K562 (cell line): Measurements from ENCODE around the gene VWA1. TPM values are rescaled to one million over a fixed set of nuclear protein-coding genes. Genes with fewer than 3 reads are reported as not detected.

Experiments
- BCLAF1 ChIP-seq, 2 experiments: fragments of 450-650 bp in 1 of 2; IDR thresholded peaks; 2 replicates each; pipeline ENCODE4 v1.6.1; 2011 to 2017; ENCODE audit warnings: low read depth in 2 of 2, antibody characterized with exemption in 1 of 2, borderline replicate concordance in 1 of 2, low read length in 1 of 2, mild to moderate bottlenecking in 1 of 2, mixed read lengths in 1 of 2; ENCODE audit not compliant: control insufficient read depth in 1 of 2
- DPF2 ChIP-seq: fragments of 450-650 bp; IDR thresholded peaks from 2 replicates; pipeline ENCODE4 v1.6.1; 2016
- E2F8 ChIP-seq: fragments of 450-650 bp; IDR thresholded peaks from 2 replicates; pipeline ENCODE4 v1.7.1; 2018; ENCODE audit warnings: mild to moderate bottlenecking, low read depth; ENCODE audit not compliant: partially characterized antibody
- FOXA3 ChIP-seq, 2 experiments: fragments of 450-650 bp in 1 of 2; sonication (generic) in 1 of 2; formaldehyde crosslinking; IDR thresholded peaks in 1 of 2; conservative IDR thresholded peaks in 1 of 2; 2 replicates each; pipeline versions ENCODE4 v1.4.0 to v1.8.0; 2020 to 2022; ENCODE audit warnings: mild to moderate bottlenecking in 2 of 2, missing genetic modification reagents in 1 of 2
- FOXK2 ChIP-seq, 2 experiments: fragments of 450-650 bp; IDR thresholded peaks in 1 of 2; conservative IDR thresholded peaks in 1 of 2; 2 replicates each; pipeline ENCODE4 v1.6.1; 2016; ENCODE audit warnings: low read depth in 2 of 2, mild to moderate bottlenecking in 1 of 2
- GTF2A2 ChIP-seq: IDR thresholded peaks from 2 replicates; pipeline ENCODE4 v1.6.1; 2016; ENCODE audit warnings: mild to moderate bottlenecking, missing genetic modification characterization, missing compliant biosample characterization
- HNRNPLL ChIP-seq: fragments of 200-400 bp; formaldehyde crosslinking; IDR thresholded peaks from 2 replicates; pipeline ENCODE4 v1.6.1; 2017; ENCODE audit warnings: low read length, low read depth, mild to moderate bottlenecking; ENCODE audit not compliant: poor library complexity, severe bottlenecking
- KAT2B ChIP-seq: IDR thresholded peaks from one replicate; pipeline ENCODE4 v1.6.1; 2012; ENCODE audit warnings: low read depth, mild to moderate bottlenecking, control low read depth, inconsistent platforms, low read length, moderate library complexity
- MLLT1 ChIP-seq, 2 experiments: fragments of 450-650 bp; IDR thresholded peaks; 2 replicates each; pipeline ENCODE4 v1.6.1; 2016
- NFYB ChIP-seq: IDR thresholded peaks from 2 replicates; pipeline ENCODE4 v1.6.1; 2011; ENCODE audit warnings: mild to moderate bottlenecking, moderate library complexity; ENCODE audit not compliant: insufficient read length; ENCODE audit errors: extremely low read depth
- NR2F6 ChIP-seq: fragments of 450-650 bp; formaldehyde crosslinking; IDR thresholded peaks from 2 replicates; pipeline ENCODE4 v1.4.0; 2020; ENCODE audit warnings: mild to moderate bottlenecking
- PCBP1 ChIP-seq: fragments of 200-400 bp; formaldehyde crosslinking; IDR thresholded peaks from 2 replicates; pipeline ENCODE4 v1.6.1; 2018; ENCODE audit warnings: mild to moderate bottlenecking, low read depth, low read length; ENCODE audit not compliant: poor library complexity, severe bottlenecking
- POLR2H ChIP-seq: IDR thresholded peaks from 2 replicates; pipeline ENCODE4 v1.6.1; 2016; ENCODE audit warnings: missing genetic modification characterization, low read depth, mild to moderate bottlenecking, control low read depth, missing compliant biosample characterization, moderate library complexity
- ZBTB17 ChIP-seq: fragments of 450-650 bp; formaldehyde crosslinking; IDR thresholded peaks from 2 replicates; pipeline ENCODE4 v1.4.0; 2020; ENCODE audit warnings: mild to moderate bottlenecking
- ZNF224 ChIP-seq: sonication (generic); formaldehyde crosslinking; IDR thresholded peaks from 2 replicates; pipeline ENCODE4 v1.8.0; 2022; ENCODE audit warnings: mild to moderate bottlenecking, missing genetic modification reagents
- ZNF507 ChIP-seq: conservative IDR thresholded peaks from 2 replicates; pipeline ENCODE4 v1.6.1; 2017; ENCODE audit warnings: missing genetic modification characterization, missing compliant biosample characterization
- ZNF655 ChIP-seq: fragments of 250-450 bp; sonication (Bioruptor Pico); IDR thresholded peaks from 2 replicates; pipeline ENCODE4 v1.5.0; 2021
- polyA plus RNA-seq, 8 experiments: library from polyadenylated mRNA; depleted of rRNA in 4 of 8; stranded (reverse) in 5 of 8; unstranded in 3 of 8; fragments of >200 nt; fragmentation: Nextera tagmentation in 2 of 8; fragmentation: Illumina TruSeq in 1 of 8; extraction: Ambion mirVana in 2 of 8; extraction: Trizol in 1 of 8; gene quantifications; 2 replicates each; pipeline versions ENCODE4 v1.2.1 to v1.2.3, GENCODE V29; 2011 to 2014; ENCODE audit warnings: inconsistent platforms in 1 of 8, missing spikeins in 1 of 8
- total RNA-seq, 7 experiments: library from RNA; depleted of rRNA in 6 of 7; stranded (reverse); fragments of >200 nt in 6 of 7; fragmentation: Illumina TruSeq in 2 of 7; extraction: Trizol in 2 of 7; gene quantifications; 2 replicates each; pipeline versions ENCODE4 v1.2.1 to v1.2.3, GENCODE V29; 2011 to 2021; ENCODE audit warnings: low replicate concordance in 1 of 7

The VWA1 gene
- total and polyA plus RNA-seq, 9 of the 15 experiments (the other 6 are each of a cell fraction or from before 2014, with no cell fraction given), result 0.01 to 6.4 (median 0.85) TPM

GRCh38 chr1:1432951-1433803 is 2.3 kb upstream of the VWA1 start (continued):
- no peak for TF ChIP-seq ZNF655 (CRISPR knock-in tag)
- no peak for TF ChIP-seq GTF2A2 (tag)
- TF ChIP-seq ZBTB17 (CRISPR knock-in tag), result peak; percentile 64; the same call in 1 of the 2 replicates
- no peak for TF ChIP-seq FOXA3 (CRISPR knock-in tag; conservative IDR thresholded peaks at IDR 0.05 in 1 of 2, IDR thresholded peaks at IDR 0.05 in 1 of 2)
- TF ChIP-seq BCLAF1 (IDR thresholded peaks at IDR 0.05; ENCODE audit: borderline replicate concordance in 1 of 2, control insufficient read depth in 1 of 2, low read depth in 2 of 2, low read length in 1 of 2), result no peak
- peak; percentile 56 for TF ChIP-seq HNRNPLL
- no peak for TF ChIP-seq MLLT1 (IDR thresholded peaks at IDR 0.05)
- TF ChIP-seq FOXK2 (conservative IDR thresholded peaks at IDR 0.05 in 1 of 2, IDR thresholded peaks at IDR 0.05 in 1 of 2; ENCODE audit: low read depth in 2 of 2), result no peak
- no peak for TF ChIP-seq NR2F6 (CRISPR knock-in tag)
- TF ChIP-seq POLR2H, result no peak
- TF ChIP-seq ZNF224, result no peak
- no peak for TF ChIP-seq E2F8
- no peak for TF ChIP-seq ZNF507 (tag)
- peak; percentile 32; the same call in 1 of the 2 replicates for TF ChIP-seq DPF2
- no peak for TF ChIP-seq NFYB
- no peak for TF ChIP-seq PCBP1
- no peak for TF ChIP-seq KAT2B
